ENCODE measurements around the gene ATF7. TPM values are rescaled to one million over a fixed set of nuclear protein-coding genes. Genes with fewer than 3 reads are reported as not detected.
A peak's percentile ranks its signal among the peaks of the same experiment; 100 is the strongest.

The ATF7 gene
- total RNA-seq, 2 experiments from 2014 or later, result 13.3 to 14.3 TPM

DNA sequence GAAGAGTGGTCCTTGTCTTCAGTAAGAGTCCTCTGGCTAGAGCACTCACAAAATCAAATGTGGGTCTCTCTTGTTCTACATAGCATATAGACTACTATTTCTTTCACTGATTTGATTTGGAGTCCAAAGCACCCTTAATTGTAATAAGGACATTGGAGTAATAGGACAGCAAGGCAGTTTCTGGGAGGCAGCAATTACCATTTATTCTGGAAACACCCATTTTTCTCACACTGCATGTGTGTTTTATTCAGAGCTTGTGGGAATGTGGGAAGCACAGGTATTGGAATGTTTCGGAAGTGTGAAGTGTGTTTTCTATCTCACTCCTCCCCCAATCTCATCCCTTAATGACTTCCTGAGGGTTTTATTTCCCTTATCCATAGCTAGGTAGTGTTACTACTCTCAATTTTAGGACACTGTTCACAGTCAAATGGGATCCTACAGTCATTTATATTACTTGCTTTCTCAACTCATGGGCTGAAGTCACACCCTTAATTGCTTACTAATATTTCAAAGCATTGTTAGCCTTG lies 154.1 kb downstream of the ATF7 start:
- Mint-ChIP-seq H3K9me3 (no peaks in the 10 kb centered on the region), H3K4me1 (ENCODE audit: low read depth) (peaks cover 65% of the 10 kb centered on the region), H3K27ac (peak overlapping the region; percentile 7), H3K4me3 (no peak overlapping the region), H3K36me3 (ENCODE audit: low read depth) (peaks cover 100% of the 10 kb centered on the region), H3K27me3 (no peaks in the 10 kb centered on the region)
- no peaks in the 10 kb centered on the region for H3K27me3 ChIP-seq (ENCODE audit: control insufficient read depth in 1 of 2, insufficient read depth in 2 of 2, low read length in 2 of 2)
- ATAC-seq (ENCODE audit: poor library complexity) (no peak), DNase-seq (no peak)
- H3K4me3 ChIP-seq (ENCODE audit: low read length), result no peak overlapping the region
- H3K4me1 ChIP-seq (ENCODE audit: insufficient read depth, low read length), result peaks cover 18% of the 10 kb centered on the region
- no peak for TF ChIP-seq CTCF (IDR thresholded peaks at IDR 0.05)
- peaks cover 99% of the 10 kb centered on the region for H3K36me3 ChIP-seq (ENCODE audit: insufficient read depth, low read length)
- CTCF ChIA-PET, result interaction anchor here (2.4 kb wide), 1 partner anchor 10 kb away, joined by 9 read pairs; no protein-coding TSS in a partner anchor
- POLR2A ChIA-PET, result interaction anchor here (0.8 to 0.9 kb wide), 2 partner anchors 23 to 93 kb away, joined by 3 read pairs; no protein-coding TSS in a partner anchor
- intact Hi-C loops (cut with DNase I, micrococcal nuclease), result no loop called here
- no peak overlapping the region for H3K27ac ChIP-seq (ENCODE audit: low read depth in 1 of 2, low read length in 2 of 2)
- H3K9me3 ChIP-seq (ENCODE audit: control insufficient read depth in 1 of 2, insufficient read depth in 1 of 2, low read length in 2 of 2), result no peaks in the 10 kb centered on the region

DNA sequence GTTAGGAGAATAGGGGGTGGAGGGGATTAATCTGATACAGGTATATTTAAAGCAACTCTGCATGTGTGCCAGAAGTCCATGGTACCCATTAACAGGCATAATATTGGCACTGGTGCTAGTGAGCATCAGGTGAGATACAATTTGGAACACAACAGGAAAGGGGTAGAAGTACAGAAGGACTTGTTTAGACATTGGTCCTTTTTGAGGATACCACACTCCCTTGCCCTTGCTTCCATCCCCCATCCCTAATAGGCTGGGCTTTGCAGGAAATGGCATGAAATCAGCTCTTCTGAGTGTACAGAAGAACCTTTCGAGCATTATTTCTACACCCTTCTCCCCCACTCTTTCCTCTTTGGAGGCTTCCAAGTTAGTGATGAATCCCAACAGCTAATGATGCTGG lies 157.9 kb downstream of the ATF7 start:
- H3K36me3 Mint-ChIP-seq (ENCODE audit: low read depth), result peaks cover 100% of the 10 kb centered on the region
- Histone ChIP-seq H3K36me3 (ENCODE audit: insufficient read depth, low read length) (peaks cover 99% of the 10 kb centered on the region), H3K4me3 (ENCODE audit: low read length) (no peak overlapping the region), H3K27me3 (ENCODE audit: control insufficient read depth in 1 of 2, insufficient read depth in 2 of 2, low read length in 2 of 2) (no peaks in the 10 kb centered on the region), H3K9me3 (ENCODE audit: control insufficient read depth in 1 of 2, insufficient read depth in 1 of 2, low read length in 2 of 2) (no peaks in the 10 kb centered on the region), H3K27ac (ENCODE audit: low read depth in 1 of 2, low read length in 2 of 2) (no peak overlapping the region), H3K4me1 (ENCODE audit: insufficient read depth, low read length) (peaks cover 10% of the 10 kb centered on the region)
- H3K9me3 Mint-ChIP-seq, result no peaks in the 10 kb centered on the region
- intact Hi-C loops (cut with DNase I, micrococcal nuclease), result no loop called here
- ChIA-PET CTCF (interaction anchor here (1.0 to 2.7 kb wide), 2 partner anchors 8 to 40 kb away, joined by 5 read pairs; no protein-coding TSS in a partner anchor), POLR2A (interaction anchor here (1.5 kb wide), 1 partner anchor 13 kb away, joined by 4 read pairs; no protein-coding TSS in a partner anchor)
- no peak overlapping the region for H3K4me3 Mint-ChIP-seq
- peaks cover 51% of the 10 kb centered on the region for H3K4me1 Mint-ChIP-seq (ENCODE audit: low read depth)
- ATAC-seq (ENCODE audit: poor library complexity), result no peak
- no peak overlapping the region for H3K27ac Mint-ChIP-seq
- no peak for TF ChIP-seq CTCF (IDR thresholded peaks at IDR 0.05)
- H3K27me3 Mint-ChIP-seq, result no peaks in the 10 kb centered on the region
- no peak for DNase-seq

GRCh38 chr12:53467880-53468279 lies 158.3 kb downstream of the ATF7 start:
- ATAC-seq (ENCODE audit: poor library complexity), result no peak
- no peak overlapping the region for H3K4me3 ChIP-seq (ENCODE audit: low read length)
- Mint-ChIP-seq H3K27me3 (no peaks in the 10 kb centered on the region), H3K4me1 (ENCODE audit: low read depth) (peaks cover 54% of the 10 kb centered on the region), H3K4me3 (no peak overlapping the region), H3K36me3 (ENCODE audit: low read depth) (peaks cover 100% of the 10 kb centered on the region), H3K9me3 (no peaks in the 10 kb centered on the region), H3K27ac (no peak overlapping the region)
- peaks cover 8% of the 10 kb centered on the region for H3K4me1 ChIP-seq (ENCODE audit: insufficient read depth, low read length)
- H3K9me3 ChIP-seq (ENCODE audit: control insufficient read depth in 1 of 2, insufficient read depth in 1 of 2, low read length in 2 of 2), result no peaks in the 10 kb centered on the region
- POLR2A ChIA-PET, result interaction anchor here (1.5 kb wide), 1 partner anchor 13 kb away, joined by 4 read pairs; no protein-coding TSS in a partner anchor
- no peaks in the 10 kb centered on the region for H3K27me3 ChIP-seq (ENCODE audit: control insufficient read depth in 1 of 2, insufficient read depth in 2 of 2, low read length in 2 of 2)
- no peak overlapping the region for H3K27ac ChIP-seq (ENCODE audit: low read depth in 1 of 2, low read length in 2 of 2)
- intact Hi-C loops (cut with DNase I, micrococcal nuclease), result no loop called here
- CTCF ChIA-PET, result interaction anchor here (1.0 to 2.7 kb wide), 2 partner anchors 9 to 41 kb away, joined by 5 read pairs; no protein-coding TSS in a partner anchor
- TF ChIP-seq CTCF (IDR thresholded peaks at IDR 0.05), result no peak
- peaks cover 99% of the 10 kb centered on the region for H3K36me3 ChIP-seq (ENCODE audit: insufficient read depth, low read length)
- DNase-seq, result no peak

Measured in CD4-positive, alpha-beta T cell (primary cell).